CD4-positive, alpha-beta T cell treated with Interferon alpha-2 for 1 hour (primary cell): ENCODE measurements around the gene YPEL1.

Source experiments
- DNase-seq, 2 donors: peaks; one replicate each; pipeline ENCODE4 v3.0.0-alpha.2; 2020 to 2022

YPEL1 gene

GRCh38 chr22:21651521-21652009 lies 84.0 kb downstream of the YPEL1 start:
- no peak for DNase-seq

- no peak for DNase-seq
These were observed 84.6 kb downstream of the YPEL1 start for GRCh38 chr22:21650823-21651520.

DNA sequence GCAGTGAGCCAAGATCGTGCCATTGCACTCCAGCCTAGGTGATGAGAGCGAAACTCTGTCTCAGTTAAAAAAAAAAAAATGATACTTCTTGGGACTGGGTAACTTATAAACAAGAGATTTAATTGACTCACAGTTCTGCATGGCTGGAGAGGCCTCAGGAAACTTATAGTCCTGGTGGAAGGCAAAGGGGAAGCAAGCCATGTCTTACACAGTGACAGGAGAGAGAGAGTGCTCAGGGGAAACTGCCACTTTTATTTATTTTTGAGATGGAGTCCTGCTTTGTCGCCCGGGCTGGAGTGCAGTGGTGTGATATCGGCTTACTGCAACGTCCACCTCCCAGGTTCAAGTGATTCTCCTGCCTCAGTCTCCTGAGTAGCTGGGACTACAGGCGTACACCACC lies 85.3 kb downstream of the YPEL1 start:
- DNase-seq: no peak
